Stromal cell of bone marrow (primary cell): ENCODE measurements around the gene HMGN1.
A peak's percentile ranks its signal among the peaks of the same experiment; 100 is the strongest.
"Not testable (repeated sequence)": the region's sequence is repeated elsewhere in the genome, so short reads cannot be mapped to it uniquely, and the experiment has no call there.

ENCODE experiments used
- DNase-seq: peaks from one replicate; pipeline ENCODE4 v3.0.0-alpha.2; 2012; ENCODE audit warnings: low read depth

Gene HMGN1

GRCh38 chr21:39348355-39349210 lies at the start of gene HMGN1:
Gene HMGN1, minus strand, starts transcription at chr21:39349088. Its CDS starts 171 bp downstream, at chr21:39348917.
- peak; percentile 77 for DNase-seq

GRCh38 chr21:39397646-39398385 lies 48.9 kb upstream of the HMGN1 start:
- no peak for DNase-seq

DNA sequence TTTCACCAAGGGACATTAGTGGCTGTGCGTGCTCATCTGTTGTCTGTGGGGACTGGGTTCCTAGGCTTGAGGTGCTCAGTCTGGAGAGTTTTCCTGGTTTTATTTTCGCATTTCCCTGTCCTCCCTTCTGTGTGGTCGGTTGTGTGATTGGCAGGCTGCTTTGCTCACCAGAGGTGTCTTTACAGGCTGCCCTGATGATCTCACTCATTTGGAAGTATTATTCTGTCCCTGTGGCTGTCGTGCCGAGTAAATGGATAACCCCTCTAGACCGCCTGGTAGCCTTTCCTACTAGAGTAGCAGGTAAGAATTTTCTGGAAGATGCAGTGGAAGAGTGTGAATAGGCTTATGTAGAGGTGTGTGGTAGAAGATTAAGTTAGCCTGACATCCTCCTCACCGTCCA lies 44.1 kb upstream of the HMGN1 start:
- no peak for DNase-seq

- no peak for DNase-seq
Observed at GRCh38 chr21:39390212-39390765, 41.4 kb upstream of the HMGN1 start.

- DNase-seq, result no peak
Observed at GRCh38 chr21:39388811-39389155, 39.9 kb upstream of the HMGN1 start.

- peak; percentile 59 for DNase-seq
Observed at GRCh38 chr21:39388038-39388810, 39.3 kb upstream of the HMGN1 start.

DNA sequence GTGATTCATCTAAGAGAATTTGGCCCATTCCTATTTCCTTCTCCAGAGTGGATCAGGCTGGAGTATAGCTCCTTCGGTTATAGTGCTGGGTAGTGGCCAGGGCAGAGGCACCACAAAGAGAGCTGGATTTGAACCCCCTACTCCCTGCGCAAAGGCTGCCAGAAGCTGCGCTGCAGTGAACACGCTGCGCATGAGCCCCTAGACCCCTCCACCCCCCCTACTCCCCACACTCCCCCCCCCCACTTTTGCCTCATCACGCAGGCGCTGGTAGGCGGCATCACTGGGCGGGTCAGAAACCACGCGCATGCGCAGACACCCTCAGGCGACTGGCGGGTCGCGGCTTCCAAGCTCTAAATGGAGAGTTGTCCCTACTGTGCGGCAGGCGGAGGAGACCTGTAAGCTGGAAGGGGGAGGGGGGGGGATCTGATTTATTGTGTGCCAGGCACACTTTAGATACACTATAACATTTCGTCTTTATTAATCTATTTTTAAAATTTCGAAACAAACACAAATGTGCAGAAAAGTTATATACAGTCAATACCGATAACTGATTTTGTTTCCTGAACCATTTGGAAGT lies 38.7 kb upstream of the HMGN1 start:
- DNase-seq, result peak; percentile 60

DNA sequence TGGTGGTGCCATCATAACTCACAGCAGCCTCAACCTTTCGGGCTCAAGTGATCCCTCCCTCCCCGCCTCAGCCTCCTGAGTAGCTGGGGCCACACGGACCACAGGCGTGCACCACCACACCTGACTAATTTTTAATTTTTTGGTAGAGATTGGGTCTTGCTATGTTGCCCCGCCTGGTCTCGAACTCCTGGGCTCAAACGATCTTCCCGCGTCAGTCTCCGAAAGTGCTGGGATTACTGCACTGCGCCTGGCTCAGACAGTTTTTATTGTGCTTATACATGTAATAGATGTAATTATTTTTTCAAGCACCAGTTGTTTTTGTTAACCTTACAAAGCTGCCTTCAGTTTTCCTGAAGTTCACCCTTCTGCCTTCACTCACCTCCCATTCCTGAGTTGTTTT lies 38.0 kb upstream of the HMGN1 start:
- DNase-seq, result no peak

GRCh38 chr21:39386194-39386593 lies 37.3 kb upstream of the HMGN1 start:
- DNase-seq, result no peak

- DNase-seq, result peak; percentile 56
Observed at GRCh38 chr21:39385299-39386145, 36.6 kb upstream of the HMGN1 start.

GRCh38 chr21:39384674-39385298 lies 35.9 kb upstream of the HMGN1 start:
- no peak for DNase-seq

GRCh38 chr21:39382096-39382495 lies 33.2 kb upstream of the HMGN1 start:
- not testable (repeated sequence) for DNase-seq

DNA sequence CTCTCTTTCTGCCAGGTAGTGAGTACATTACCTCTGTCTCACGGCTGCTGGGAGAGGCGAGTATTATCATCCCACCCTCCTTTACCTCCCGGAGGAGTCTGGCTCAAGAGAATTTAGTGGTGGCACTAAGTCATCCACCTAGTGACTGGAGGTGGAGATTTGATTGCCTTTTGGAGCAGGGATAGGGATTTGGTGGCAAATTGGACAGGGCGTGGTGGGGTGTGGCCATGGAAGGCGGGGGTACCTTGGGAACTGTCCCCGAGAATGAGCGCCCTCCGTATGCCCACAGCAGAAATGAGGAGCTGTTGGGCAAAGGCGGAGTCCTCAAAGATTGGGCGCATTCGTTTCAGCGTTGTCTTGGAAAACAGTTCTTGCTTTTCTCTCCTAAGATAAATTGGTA lies 32.1 kb upstream of the HMGN1 start:
- DNase-seq, result no peak

DNA sequence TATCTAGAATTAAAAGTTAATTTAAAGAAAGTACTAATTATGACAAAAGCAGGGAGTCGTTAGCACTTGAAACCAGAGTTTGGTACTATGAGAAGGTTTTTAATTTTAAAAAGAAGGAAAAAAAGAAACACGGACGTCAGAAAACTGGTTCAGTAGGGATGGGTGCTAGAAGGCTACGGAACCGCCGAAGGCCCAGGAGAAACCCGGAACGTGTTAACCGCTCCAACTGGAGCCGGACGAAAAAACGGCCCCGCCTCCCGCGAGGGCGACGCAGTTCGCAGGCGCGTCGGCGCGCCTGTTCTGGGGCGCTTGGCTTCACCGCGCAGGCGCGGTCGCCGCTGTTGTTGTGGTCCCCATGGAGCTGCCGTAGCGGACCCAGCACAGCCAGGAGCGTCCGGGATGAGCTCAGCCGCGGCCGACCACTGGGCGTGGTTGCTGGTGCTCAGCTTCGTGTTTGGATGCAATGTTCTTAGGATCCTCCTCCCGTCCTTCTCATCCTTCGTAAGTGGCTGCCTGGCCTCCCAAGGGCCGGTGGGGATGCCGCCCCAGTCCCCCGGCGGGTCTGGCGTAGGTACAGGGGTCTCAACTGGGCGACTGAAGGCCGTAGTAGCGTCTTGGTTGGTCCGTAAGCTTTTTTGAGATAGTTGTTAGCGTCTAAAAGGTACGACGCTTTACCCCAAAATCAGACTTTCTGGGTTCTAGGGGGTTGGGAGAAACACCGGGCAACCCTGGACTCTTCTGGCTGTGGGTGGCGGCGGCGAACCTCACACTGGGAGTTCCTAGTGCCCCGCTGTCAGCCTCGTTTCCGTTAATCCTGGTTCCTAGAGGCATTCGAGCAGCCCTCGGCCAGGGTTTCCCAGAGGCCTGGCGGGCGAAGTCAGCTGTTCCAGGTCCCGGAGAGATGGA lies 31.4 kb upstream of the HMGN1 start:
- peak; percentile 93 for DNase-seq

- no peak for DNase-seq
Observed at GRCh38 chr21:39377444-39378050, 28.7 kb upstream of the HMGN1 start.

DNA sequence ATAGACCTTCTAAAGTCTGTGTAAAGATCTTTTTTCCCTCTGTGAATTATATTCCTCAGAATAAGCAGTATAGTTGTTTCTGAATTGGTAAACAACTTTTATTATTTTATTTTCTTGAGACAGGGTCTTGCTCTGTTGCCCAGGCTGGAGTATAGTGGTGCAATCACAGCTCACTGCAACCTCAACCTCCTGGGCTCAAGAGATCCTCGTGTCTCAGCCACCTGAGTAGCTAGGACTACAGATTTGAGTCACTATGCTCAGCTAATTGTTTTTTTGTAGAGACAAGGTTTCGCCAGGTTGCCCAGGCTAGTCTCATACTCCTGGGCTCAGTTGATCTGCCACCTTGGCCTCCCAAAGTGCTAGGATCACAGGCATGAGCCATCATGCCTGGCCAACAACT lies 26.6 kb upstream of the HMGN1 start:
- no peak for DNase-seq

DNA sequence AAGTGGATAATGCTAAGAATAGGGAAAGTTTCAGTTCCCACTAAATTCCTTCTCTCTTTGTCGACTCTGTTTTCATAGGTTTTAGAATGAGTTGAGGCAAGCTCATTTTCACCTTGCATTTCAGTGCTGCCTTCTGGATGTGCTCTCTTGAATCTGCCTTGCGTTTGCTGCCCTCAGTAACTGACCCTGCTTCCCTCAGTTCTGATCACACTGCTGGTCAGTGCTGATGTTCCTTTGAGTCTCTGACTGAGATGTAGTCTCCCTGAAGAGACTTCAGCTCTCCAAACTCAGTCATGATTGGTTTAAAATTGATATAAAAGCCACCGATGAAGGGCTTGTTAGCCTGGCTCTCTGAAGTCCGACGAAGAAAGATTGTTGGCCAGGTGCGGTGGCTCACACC lies 25.2 kb upstream of the HMGN1 start:
- DNase-seq, result no peak

DNA sequence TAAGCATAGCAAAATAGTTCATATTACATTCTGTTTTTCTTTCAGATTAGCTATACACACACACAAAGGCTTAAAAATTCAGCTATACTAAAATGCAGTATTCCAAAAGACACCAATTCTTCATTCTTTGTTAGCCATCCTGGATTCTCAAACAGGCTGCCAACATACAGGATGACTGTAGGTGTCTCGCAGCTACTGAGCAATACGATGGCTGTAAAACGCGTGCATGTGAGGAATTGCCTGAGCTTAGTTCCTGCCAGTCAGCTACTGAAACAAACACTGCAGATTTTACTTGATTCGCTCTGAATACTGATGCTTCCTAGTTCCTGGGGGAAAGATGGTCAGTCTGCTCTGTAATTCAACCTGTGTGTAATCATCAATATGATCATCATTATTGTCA lies 24.7 kb upstream of the HMGN1 start:
- DNase-seq, result no peak

DNA sequence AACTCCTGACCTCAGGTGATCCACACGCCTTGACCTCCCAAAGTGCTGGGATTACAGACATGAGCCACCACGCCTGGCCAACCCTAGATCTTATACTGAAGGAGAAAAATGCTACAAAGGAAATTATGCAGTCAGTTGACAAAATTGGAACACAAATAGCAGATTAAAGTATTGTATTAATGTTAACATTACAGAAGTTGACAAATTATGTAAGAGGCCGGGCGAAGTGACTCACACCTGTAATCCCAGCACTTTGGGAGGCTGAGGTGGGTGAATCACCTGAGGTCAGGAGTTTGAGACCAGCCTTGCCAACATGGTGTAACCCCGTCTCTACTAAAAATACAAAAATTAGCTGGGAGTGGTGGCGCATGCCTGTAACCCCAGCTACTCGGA lies 21.0 kb upstream of the HMGN1 start:
- DNase-seq, result not testable (repeated sequence)
